ENCODE results near the gene AP5S1. TPM values are rescaled to one million over a fixed set of nuclear protein-coding genes. Genes with fewer than 3 reads are reported as not detected.

Gene AP5S1
- total RNA-seq, 4 donors from 2014 or later, result under 0.01 to 18.6 (median 9.5) TPM

- intact Hi-C loops (cut with DNase I; ENCODE audit: low total_unique reads), result no loop called here
- no peak overlapping the region for H3K4me3 ChIP-seq
Measured at GRCh38 chr20:3808544-3808943, 11.8 kb upstream of the AP5S1 start.

GRCh38 chr20:3811467-3812258, 8.7 kb upstream of the AP5S1 start:
- Histone ChIP-seq H3K36me3 (no peaks in the 10 kb centered on the region), H3K9me3 (no peaks in the 10 kb centered on the region), H3K27ac (peak overlapping the region; percentile 93 to 97), H3K27me3 (no peaks in the 10 kb centered on the region), H3K4me1 (peaks cover 13 to 33% of the 10 kb centered on the region in 2 donors), H3K4me3 (peak overlapping the region; percentile 25 to 27)
- TF ChIP-seq POLR2A (IDR thresholded peaks at IDR 0.05), result peak; percentile 33 to 61
- TF ChIP-seq CTCF (IDR thresholded peaks at IDR 0.05), result peak in 1 of 4 experiments; percentile 0
- peak; percentile 99 to 100 for DNase-seq
- intact Hi-C loops (cut with DNase I; ENCODE audit: low total_unique reads), result no loop called here

More at GRCh38 chr20:3808544-3808943, 11.8 kb upstream of the AP5S1 start:
- no peaks in the 10 kb centered on the region for H3K36me3 ChIP-seq
- peak overlapping the region; percentile 92 to 96 for H3K27ac ChIP-seq
- TF ChIP-seq CTCF (IDR thresholded peaks at IDR 0.05) (no peak), POLR2A (IDR thresholded peaks at IDR 0.05) (no peak)
- no peak for DNase-seq
- peaks cover 13 to 42% of the 10 kb centered on the region in 2 donors for H3K4me1 ChIP-seq
- no peaks in the 10 kb centered on the region for H3K27me3 ChIP-seq
- H3K9me3 ChIP-seq, result no peaks in the 10 kb centered on the region

GRCh38 chr20:3812259-3812681, 8.1 kb upstream of the AP5S1 start:
- Histone ChIP-seq H3K36me3 (no peaks in the 10 kb centered on the region), H3K27me3 (no peaks in the 10 kb centered on the region), H3K4me1 (peaks cover 8 to 27% of the 10 kb centered on the region in 2 donors), H3K9me3 (no peaks in the 10 kb centered on the region), H3K4me3 (no peak overlapping the region), H3K27ac (peak overlapping the region; percentile 93 to 97)
- no peak for DNase-seq
- intact Hi-C loops (cut with DNase I; ENCODE audit: low total_unique reads), result no loop called here
- TF ChIP-seq CTCF (IDR thresholded peaks at IDR 0.05) (no peak), POLR2A (IDR thresholded peaks at IDR 0.05) (no peak)

- no peak for DNase-seq
Measured at GRCh38 chr20:3812975-3813847, 7.1 kb upstream of the AP5S1 start.

GRCh38 chr20:3813848-3814581, 6.3 kb upstream of the AP5S1 start:
- H3K27ac ChIP-seq, result peak overlapping the region; percentile 93 to 97
- DNase-seq, result no peak
- peaks cover 7 to 16% of the 10 kb centered on the region in 2 donors for H3K4me1 ChIP-seq

More at GRCh38 chr20:3812975-3813847, 7.1 kb upstream of the AP5S1 start:
- no peak overlapping the region for H3K4me3 ChIP-seq
- H3K36me3 ChIP-seq, result no peaks in the 10 kb centered on the region
- TF ChIP-seq POLR2A (IDR thresholded peaks at IDR 0.05), result no peak
- H3K27ac ChIP-seq, result peak overlapping the region; percentile 93 to 97
- no peaks in the 10 kb centered on the region for H3K27me3 ChIP-seq
- no peaks in the 10 kb centered on the region for H3K9me3 ChIP-seq
- H3K4me1 ChIP-seq, result peaks cover 7 to 18% of the 10 kb centered on the region in 2 donors
- intact Hi-C loops (cut with DNase I; ENCODE audit: low total_unique reads), result no loop called here

More at GRCh38 chr20:3813848-3814581, 6.3 kb upstream of the AP5S1 start:
- no peaks in the 10 kb centered on the region for H3K27me3 ChIP-seq
- no peak overlapping the region for H3K4me3 ChIP-seq
- no peak for TF ChIP-seq CTCF (IDR thresholded peaks at IDR 0.05)
- no peak for TF ChIP-seq POLR2A (IDR thresholded peaks at IDR 0.05)
- H3K36me3 ChIP-seq, result no peaks in the 10 kb centered on the region
- no peaks in the 10 kb centered on the region for H3K9me3 ChIP-seq
- intact Hi-C loops (cut with DNase I; ENCODE audit: low total_unique reads), result no loop called here

Measured in uterus (tissue), 4 donors.